Inflammatory macrophage (primary cell): ENCODE measurements around the gene GNG7.
"Not testable (repeated sequence)": the region's sequence is repeated elsewhere in the genome, so short reads cannot be mapped to it uniquely, and the experiment has no call there.

Source experiments
- DNase-seq, 2 donors: peaks; one replicate each; pipeline ENCODE4 v3.0.0-alpha.2; 2020 to 2022

GNG7 gene

DNA sequence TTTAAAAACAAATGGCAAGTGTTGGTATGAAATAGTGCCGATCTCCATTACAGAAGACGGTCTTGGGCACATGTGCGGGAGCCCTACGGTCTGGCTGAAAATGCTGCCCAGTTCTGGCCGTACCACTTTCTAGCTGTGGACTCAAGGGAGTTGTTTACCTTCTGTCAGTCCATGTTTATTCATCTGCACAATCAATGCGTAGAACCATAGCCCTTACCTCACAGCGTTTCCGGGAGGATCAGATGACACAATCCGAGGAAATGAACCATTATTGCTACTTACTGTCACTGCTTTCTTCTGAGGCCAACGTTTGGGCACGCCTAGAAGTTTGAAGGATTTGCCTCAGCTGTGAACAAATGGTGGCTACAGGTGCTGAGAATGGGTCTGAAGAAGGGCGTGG is 195.4 kb downstream of the GNG7 start:
- peak; percentile 49 to 70 for DNase-seq

DNA sequence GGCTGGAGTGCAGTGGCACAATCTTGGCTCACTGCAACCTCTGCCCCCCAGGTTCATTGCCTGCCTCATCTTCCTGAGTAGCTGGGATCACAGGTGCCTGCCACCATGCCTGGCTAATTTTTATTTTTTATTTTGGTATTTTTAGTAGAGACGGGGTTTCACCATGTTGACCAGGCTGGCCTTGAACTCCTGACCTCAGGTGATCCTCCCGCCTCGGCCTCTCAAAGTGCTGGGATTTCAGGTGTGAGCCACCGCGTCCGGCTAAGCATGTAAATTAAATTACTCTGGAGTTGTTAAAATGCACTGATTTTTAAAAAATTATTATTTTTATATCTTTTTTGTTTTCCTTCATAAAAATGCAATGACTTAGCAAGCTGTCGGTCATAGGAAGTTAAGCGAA is 195.8 kb downstream of the GNG7 start:
- DNase-seq: not testable (repeated sequence)

DNA sequence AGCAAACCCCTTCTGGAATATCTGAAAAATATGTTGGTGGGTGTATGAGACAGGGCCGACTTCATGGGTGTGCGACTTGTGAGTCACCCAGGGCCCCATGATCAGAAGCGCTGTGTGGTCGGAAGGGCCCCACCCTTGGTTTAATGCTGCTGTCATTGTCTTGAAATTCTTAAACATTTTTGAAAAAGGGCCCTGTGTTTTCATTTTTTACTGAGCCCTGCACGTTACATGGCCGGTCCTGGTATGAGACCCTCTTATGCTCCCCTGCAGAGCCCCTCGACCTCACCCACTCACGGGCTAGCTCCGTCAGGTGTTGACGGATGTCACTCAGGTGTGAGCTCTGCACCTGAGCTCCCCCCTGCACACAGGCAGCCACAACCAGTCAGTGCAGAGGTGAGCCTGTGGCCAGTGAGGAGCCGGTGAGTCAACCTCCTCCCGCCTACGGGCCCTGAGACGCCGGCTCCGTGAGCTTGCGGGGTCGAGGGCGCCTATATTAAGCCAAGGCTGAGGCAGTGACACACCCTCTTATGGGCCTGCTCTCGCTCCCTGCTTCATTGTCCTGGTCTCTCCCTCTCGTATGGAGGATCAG is 198.9 kb downstream of the GNG7 start:
- DNase-seq: peak; percentile 82 to 84

DNA sequence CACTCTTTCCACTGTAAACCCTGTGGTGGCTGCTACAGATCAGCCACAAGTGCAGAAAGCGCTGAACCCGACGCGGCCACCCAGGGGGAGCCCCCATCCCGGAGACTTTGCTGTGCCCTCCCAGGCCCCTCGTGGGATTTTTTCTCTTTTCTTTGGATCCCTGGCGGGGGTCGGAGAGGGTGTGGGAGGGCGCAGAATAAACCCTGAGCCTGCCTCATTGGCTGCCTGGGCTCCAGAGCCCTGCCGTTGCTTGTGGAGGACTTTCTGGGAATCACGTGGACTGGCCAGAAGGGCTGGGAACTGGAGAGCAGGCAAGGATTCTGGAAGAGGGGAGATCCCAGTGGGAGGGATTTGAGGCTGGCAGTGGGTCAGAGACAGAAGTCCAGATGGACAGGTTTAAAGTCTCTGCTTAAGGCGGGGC is 201.6 kb downstream of the GNG7 start:
- DNase-seq: no peak

DNA sequence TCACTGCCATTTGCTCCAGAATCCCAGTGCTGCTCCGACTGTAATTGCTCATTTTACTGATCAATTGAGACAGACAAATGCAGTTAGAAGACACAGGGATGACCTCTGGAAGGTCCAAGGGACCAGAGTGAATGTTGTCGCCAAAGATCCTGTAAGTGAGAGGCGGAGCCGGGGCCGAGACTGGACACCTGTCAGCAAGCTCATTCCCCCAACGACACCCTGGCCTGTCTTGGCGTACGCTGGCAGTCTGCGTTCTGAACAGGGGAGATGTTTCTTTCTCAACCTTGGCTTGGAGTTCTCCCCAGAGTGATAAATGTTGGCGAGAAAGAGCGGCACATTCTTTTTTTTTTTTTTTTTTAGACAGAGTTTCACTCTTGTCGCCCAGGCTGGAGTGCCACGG is 202.3 kb downstream of the GNG7 start:
- no peak for DNase-seq

DNA sequence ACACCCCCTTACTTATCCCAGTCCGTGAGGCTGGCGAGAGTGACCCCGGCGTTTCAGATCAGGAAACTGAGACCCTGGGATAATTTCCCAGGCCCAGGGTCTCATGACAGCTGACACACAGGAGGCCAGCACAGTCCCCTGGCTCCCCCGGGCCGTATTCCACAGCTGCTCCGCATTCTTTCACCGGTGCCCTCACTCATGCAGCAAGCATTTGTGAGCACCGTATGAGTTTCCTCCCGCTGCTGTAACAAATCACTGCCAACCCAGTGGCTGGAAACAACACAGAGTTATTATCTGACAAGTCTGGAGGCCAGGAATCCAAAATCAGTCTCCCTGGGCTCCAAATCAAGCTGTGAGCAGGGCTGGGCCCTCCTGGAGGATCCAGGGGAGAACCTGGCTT is 205.3 kb downstream of the GNG7 start:
- no peak for DNase-seq

DNA sequence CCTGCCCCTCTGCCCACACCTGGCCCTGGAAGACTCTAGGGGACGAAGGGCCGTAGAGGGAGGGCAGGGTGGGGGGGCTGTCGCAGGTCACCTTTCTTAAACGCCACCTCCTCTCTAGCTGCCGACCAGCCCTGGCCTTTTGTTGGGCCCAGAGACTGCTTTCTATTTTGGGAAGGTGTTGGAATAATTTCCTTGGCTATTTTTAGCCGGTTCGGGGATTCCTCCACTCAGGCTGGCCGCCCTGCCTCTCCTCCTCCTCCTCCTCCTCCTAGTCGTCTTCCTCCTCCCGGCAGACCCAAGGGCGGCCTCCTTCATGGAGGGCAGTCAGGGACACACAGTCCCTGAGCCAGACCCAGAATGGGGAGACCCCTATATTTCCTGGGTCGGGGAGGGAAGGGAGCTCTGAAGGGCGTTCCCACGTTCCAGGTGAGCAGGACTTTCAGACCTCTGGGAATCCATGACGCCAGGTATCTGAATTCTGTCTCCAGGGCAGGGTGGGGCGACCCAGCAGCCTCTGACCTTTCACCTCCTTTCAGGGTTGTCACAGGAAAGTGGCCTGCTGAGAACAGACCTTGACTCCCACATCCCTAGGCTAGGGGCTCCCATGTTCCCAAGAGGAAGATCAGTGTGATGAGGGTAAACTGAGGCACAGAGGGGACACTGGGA is 206.7 kb downstream of the GNG7 start:
- DNase-seq: no peak

DNA sequence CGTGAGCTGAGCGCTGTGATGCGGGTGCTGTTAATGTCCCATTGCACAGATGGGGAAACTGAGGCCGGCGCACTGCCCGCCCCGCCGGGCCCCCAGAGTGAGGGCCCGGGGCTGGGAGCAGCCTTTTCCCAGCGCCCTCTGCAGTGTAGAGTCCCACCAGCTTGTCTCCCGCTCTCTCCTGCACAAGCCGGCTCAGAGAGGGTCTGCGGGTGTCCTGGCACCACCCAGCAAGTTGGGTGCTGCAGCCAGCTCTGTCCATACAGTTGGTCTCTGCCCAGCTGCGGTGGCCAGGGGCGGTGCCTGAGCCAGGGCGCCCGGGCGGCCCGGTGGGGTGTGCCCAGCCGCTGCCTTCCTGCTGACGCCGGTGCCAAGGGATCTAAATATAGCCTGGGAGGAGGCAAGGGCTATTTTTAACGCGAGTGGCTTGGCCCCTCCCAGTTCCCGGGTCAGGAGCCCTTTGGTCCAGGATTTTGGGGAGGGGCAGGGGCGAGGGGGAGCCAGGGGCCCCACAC is 207.3 kb downstream of the GNG7 start:
- DNase-seq: peak; percentile 56 to 78

DNA sequence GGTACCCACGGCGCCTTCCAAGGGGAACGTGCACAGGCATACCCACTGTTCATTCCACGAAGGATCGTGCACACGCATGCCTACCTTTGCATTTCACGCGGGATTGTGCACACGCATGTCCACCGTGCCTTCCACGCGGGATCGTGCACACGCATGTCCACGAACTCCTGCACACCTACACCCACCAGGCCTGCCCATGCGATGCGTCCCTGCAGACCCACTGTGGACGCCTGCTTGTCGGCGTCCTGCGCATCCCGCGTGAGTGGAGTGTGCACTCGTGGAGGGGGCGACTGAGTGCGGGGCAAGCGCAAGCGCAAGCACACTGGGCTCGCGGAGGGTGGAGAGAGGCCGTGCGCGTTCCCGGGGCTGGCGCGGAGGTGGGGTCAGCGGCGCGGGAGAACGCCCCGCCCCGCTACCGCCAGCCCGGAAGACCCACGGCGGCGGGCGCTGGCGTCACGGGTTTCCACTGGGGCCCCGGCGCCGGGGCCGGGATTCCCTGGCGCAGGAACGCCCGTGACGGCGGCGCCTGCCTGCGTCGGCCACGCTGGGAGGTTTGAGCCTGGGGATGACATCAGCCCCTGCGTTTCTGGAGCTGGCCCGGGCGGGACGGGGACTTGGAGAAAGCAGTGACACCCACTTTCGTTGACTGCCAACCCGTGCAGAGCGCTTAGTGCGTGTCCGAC is 207.9 kb downstream of the GNG7 start:
- peak; percentile 73 to 75 for DNase-seq

DNA sequence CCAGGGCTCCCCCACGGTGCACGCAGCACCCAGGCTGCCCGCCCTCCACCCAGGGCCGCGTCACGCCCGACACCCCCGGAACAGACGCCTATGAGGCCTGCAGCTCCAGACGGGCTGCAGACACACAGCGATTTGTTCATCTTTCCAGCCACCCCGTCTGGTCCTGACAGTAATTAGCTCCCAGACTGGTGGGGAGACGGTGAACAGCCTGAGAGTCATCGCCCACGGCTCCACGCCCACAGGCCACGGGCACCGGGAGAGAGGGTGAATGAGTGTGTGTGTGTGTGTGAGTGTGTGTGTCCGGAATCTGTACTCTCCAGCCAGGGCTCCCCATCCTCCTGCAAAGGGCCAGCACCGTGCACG is 208.4 kb downstream of the GNG7 start:
- no peak for DNase-seq

DNA sequence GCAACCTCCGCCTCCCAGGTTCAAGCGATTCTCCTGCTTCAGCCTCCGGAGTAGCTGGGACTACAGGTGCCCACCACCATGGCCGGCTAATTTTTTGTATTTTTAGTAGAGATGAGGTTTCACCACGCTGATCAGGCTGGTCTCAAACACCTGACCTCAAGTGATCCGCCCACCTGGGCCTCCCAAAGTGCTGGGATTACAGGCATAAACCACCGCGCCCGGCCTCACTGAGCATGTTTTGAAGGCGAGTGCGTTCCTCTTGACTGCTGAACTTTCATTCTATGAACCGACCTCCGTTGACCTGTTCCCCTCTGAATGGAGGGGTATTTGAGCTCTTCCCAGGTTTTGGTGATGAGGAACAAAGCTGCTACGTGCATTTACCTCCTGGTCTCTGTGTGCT is 209.0 kb downstream of the GNG7 start:
- not testable (repeated sequence) for DNase-seq

DNA sequence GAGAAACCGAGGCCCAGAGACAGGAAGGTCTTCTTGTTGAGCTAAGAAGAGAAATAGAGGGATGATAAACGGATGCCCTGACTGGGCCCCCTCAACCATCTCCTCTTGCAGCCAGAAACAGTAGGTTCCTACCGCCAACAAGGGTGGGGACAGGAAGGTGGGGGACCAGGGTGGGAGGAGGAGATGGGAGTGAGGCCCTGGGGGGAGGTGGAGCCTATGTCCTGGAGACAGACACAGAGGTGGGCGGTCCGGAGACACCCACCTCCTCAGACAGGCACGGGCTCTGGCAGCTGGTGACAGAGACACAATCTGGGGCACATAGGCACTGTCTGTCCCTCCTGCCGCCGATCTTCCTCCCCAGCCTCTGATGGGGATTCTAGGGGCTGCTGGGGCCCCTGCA is 209.6 kb downstream of the GNG7 start:
- no peak for DNase-seq

DNA sequence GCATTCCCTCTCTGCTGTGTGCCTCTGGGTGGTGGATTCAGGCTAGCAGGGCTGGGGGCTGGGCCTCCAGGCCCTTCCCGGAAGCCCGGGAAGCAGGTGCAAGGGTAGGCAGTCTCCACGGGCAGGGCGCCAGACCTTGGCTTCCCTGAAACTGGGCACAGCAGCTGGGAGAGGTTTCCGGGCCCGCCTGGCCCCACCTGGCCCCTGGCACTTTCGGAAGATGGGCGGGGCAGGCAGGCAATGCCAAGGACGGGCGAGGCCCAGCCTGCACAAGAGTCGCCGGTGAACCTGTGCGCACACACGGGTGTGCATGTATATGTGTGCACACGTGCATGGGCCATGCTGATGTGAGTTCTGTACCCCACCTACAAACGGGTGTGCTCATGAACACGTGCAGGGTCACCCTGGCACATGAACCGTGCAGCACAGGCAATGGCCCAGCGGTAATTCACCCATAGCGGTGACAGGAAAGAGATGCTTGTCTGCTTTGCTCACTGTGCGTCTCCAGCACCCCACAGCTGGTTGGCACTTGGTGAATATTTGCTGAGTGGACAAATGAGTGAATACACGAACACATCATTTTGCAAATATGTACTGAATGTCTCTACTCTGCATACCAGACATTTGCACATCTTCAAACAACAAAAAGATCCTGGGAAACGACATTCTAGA is 211.2 kb downstream of the GNG7 start:
- DNase-seq: no peak

DNA sequence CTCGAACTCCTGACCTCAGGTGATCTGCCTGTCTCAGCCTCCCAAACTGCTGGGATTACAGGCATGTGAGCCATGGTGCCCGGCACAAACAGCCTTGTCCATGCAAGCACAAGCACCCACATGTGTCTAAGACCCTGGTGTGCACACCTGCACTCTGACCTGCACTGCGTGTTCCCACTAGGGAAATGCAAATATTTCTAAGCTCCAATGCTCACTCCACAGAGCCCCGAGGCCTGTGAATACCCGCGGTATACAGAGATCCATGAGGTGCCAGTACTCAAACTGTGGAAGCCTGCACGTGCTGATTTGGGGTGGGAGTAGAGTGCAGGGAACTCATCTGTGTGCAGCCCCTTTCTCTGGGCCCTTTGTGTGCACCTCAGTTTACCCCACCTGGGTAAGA is 211.8 kb downstream of the GNG7 start:
- DNase-seq: no peak

DNA sequence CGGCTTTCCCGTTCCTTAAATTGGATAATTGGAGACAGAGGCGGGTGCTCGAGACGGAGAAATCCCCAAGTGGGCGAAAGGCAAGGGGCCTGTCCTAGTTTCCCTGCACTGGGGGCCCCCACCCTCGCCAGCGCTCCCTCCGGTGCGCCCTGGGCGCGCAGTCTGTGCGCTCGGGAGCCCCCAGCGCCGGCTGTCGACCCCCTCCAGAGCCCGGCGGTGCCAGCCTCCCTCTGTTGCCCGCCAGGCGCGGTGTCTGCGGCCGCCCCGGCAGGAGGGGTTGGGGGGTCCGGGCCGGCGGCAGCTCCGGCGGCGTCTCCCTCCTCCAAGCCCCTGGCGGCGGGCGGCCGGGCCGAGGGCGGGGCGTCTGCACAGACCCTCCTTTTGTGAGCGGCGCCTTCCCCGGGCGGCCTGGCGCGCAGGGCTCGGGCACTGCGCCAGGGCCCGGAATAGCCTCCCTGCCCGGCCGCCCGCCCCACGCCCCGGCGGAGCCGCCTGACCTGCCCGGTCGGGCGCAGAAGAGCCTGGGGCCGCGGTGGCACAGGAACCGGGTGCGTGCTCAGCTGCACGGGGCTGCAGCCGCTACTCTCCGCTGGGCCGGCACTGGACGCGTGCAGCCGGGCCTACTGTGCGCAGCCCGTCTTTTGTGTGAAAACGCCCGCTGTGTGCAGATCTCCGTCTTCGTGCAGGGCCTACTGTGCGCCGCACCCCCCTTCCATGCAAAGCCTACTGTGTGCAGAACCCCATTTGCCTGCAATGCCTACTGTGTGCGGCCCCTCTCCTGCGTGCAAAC is 213.4 kb downstream of the GNG7 start:
- peak; percentile 40 to 50 for DNase-seq

DNA sequence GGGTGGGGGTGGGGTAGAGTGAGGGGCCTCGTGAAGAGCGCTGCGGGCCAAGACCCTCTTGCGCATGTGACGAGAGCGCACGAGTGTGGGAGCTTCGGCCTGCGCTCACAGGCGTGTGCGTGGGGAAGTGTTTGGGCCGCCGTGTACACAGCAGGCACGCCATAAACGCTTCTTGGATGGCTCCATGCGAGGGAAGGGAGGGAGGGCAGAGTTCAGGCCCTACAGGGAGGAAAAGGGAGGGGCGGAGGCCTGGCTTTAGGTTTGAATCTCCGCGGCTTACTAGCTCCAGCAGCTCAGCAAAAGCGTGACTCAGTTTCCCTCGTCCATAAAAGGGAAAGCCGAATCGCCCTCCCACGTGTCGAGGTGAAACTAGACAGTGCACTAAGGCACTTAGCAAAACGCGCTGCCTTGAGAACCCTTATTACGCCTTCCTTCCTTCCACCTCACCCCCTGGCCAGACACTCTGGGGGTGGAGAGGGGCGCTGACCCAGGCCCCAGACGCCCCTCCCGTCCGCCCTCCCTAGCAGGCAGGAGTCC is 214.0 kb downstream of the GNG7 start:
- no peak for DNase-seq

DNA sequence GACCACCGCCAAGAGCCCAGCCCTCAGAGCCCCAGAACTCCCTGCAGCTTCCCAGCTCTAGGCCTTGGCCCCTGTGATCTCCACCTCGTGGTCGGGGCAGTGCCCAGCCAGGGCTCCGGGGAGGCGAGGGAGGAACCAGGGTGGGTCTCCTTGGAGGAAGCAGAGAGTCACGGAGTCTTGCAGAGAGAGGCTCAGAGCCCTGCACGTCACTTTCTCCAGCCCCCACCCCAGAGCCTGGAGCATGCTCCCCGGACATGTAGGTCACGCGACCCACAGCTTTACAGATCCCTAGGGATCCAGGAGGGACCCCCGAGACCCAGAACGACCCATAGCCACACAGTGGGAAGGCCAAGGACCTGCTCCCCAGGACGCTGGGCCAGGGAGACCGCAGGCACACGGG is 214.7 kb downstream of the GNG7 start:
- DNase-seq: peak; percentile 45 to 46

DNA sequence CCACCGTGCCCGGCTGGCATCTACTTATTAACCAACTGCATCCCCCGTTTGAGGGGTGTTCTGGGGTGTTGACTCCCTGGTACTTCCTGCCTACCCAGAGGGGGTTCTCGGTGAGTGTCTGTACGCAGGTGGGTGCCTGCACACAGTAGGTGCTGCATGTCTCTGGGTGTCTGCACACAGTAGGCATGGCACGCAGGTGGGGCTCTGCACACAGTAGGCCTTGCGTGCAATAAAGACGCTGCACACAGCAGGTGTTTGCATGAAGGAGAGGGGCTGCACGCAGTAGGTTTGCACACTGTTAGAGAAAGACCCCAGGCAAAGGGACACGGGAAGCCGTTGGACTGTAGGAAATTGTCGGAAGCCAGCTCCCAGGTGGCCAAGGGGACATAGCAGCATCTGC is 215.4 kb downstream of the GNG7 start:
- DNase-seq: no peak

DNA sequence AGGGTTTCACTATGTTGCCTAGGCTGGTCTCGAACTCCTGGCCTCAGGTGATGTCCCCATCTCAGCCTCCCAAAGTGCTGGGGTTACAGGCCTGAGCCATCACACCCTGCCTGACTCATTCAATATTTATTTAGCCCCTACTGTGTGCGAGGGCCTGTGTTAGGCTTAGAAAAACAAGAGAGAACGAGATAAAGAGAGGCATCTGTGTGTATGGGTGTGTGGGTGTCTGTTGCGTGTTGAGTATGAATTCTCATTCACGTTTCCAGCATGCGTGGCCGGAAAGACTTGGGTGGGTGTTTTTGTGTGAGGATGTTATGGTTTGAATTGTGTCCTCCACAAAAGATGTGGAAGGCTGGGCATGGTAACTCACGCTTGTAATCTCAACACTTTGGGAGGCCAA is 217.1 kb downstream of the GNG7 start:
- no peak for DNase-seq

DNA sequence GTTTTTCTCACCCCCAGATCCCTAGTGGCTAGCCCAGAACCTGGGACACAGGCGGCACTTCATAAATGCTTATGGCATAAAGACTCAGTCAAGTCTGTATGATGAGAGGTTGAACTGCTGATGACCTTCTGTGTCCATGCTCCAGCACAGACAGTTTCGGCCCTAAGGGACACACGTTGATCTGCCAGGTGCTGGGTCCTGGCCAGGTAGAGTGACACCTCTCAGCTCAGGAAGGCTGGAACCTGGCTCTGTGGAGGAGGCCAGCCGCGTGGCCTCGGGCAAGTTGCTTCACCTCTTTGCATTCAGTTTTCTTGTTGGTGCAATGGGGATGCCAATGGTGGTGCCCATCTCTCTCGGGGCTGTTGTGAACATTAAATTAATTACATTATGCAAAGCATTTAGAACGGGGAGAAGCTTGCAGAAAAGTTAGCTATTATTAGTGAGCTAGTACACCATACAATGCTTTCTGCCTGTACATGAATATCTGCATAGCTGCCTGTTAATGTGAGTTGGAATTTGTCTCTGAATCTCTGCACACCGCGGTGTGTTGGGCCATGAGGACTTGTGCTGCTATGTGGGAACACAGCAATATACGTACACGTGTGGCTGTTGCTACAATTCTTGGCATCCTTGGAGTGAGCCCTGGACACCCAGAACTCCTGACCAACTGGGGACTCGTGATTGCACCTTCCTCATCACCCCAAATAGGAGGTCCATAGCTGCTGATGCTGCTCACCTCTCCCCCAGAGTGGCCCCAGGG is 218.1 kb downstream of the GNG7 start:
- DNase-seq: no peak

DNA sequence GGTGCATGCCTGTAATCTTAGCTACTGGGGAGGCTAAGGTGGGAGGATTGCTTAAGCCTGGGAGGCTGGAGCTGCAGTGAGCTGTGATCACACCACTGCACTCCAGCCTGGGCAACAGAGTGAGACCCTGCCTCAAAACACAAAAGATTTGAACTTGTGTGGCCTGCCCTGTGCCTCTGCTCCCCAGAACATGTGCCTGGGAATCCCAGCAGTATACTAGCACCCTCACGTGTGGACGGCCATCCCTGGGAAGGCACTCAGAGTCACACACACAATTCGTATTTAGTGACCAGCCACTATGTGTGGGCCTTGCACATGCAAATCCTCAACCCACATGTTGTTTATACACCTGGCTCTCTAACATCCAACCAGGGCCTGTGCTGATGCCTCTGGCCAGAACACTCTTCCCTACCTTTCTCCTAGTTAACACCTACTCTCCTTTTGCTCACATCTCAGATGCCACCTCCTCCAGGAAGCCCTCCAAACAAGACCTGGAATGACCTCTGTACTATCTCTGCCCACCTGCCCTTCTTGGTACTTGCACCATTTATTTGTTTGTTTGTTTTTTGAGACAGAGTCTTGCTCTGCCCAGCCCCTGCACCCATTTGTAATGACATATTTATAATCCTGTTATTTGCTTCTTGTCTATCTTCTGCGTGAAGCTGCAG is 218.9 kb downstream of the GNG7 start:
- DNase-seq: no peak
